Hepatocyte (in vitro differentiated cells): ENCODE results near the gene TMEM225B. TPM values are rescaled to one million over a fixed set of nuclear protein-coding genes. Genes with fewer than 3 reads are reported as not detected.

Experiments used
- DNase-seq: peaks from one replicate; pipeline ENCODE4 v3.0.0-alpha.2; 2016; ENCODE audit warnings: low spot score
- H2AFZ ChIP-seq: fragments of 200-600 bp; sonication (generic); 2 replicates; pipeline ENCODE4 v1.6.0; 2016; ENCODE audit warnings: antibody characterized with exemption, mild to moderate bottlenecking
- H3K27ac ChIP-seq: fragments of 200-600 bp; sonication (generic); 2 replicates; pipeline ENCODE4 v1.5.1; 2016; ENCODE audit warnings: mild to moderate bottlenecking
- H3K27me3 ChIP-seq: fragments of 200-600 bp; sonication (generic); 2 replicates; pipeline ENCODE4 v1.6.1; 2016
- H3K36me3 ChIP-seq: fragments of 200-600 bp; sonication (generic); replicated peaks from 2 replicates; pipeline ENCODE4 v1.5.1; 2016; ENCODE audit warnings: low read depth; ENCODE audit not compliant: insufficient read depth
- H3K4me1 ChIP-seq: fragments of 200-600 bp; sonication (generic); 2 replicates; pipeline ENCODE4 v1.5.1; 2016; ENCODE audit warnings: mild to moderate bottlenecking, moderate library complexity; ENCODE audit not compliant: insufficient read depth
- H3K4me2 ChIP-seq: fragments of 200-600 bp; sonication (generic); 2 replicates; pipeline ENCODE4 v1.6.0; 2016
- H3K4me3 ChIP-seq: fragments of 200-600 bp; sonication (generic); 2 replicates; pipeline ENCODE4 v1.5.1; 2016; ENCODE audit warnings: mild to moderate bottlenecking
- H3K79me2 ChIP-seq: fragments of 200-600 bp; sonication (generic); 2 replicates; pipeline ENCODE4 v1.6.0; 2017; ENCODE audit warnings: mild to moderate bottlenecking
- H3K9me2 ChIP-seq: fragments of 200-600 bp; sonication (generic); replicated peaks from 2 replicates; pipeline ENCODE4 v1.6.0; 2017; ENCODE audit warnings: mild to moderate bottlenecking; ENCODE audit not compliant: insufficient read depth
- H3K9me3 ChIP-seq: fragments of 200-600 bp; sonication (generic); 2 replicates; pipeline ENCODE4 v1.5.1; 2016; ENCODE audit warnings: low read depth, mild to moderate bottlenecking
- H4K20me1 ChIP-seq: fragments of 200-600 bp; sonication (generic); 2 replicates; pipeline ENCODE4 v1.6.0; 2016; ENCODE audit warnings: mild to moderate bottlenecking; ENCODE audit not compliant: insufficient read depth, poor library complexity, severe bottlenecking
- EZH2 ChIP-seq: fragments of 200-600 bp; sonication (generic); IDR thresholded peaks from 2 replicates; pipeline ENCODE4 v1.6.1; 2016; ENCODE audit warnings: antibody characterized with exemption, mild to moderate bottlenecking, borderline replicate concordance
- EZH2phosphoT487 ChIP-seq: fragments of 200-600 bp; sonication (generic); IDR thresholded peaks from one replicate; pipeline ENCODE4 v1.6.1; 2018; ENCODE audit warnings: antibody characterized with exemption, mild to moderate bottlenecking, low read depth, moderate library complexity; ENCODE audit not compliant: unreplicated experiment, severe bottlenecking
- WGBS: methylation state at CpG from one replicate; pipeline ENCODE4 v1.1.6; 2016; ENCODE audit warnings: low lambda C conversion rate; ENCODE audit errors: missing lambda C conversion rate; 5-methylcytosine and 5-hydroxymethylcytosine counted together
- polyA plus RNA-seq: library from polyadenylated mRNA; unstranded; fragments of >200 nt; fragmentation: Nextera tagmentation; extraction: Ambion mirVana; gene quantifications from 2 replicates; pipeline ENCODE4 v1.2.1, GENCODE V29; 2016
- total RNA-seq: library from RNA; depleted of rRNA; stranded (reverse); fragments of >200 nt; gene quantifications from 2 replicates; pipeline ENCODE4 v1.2.3, GENCODE V29; 2014
- TF ChIP-seq, protein P1 (sequence below): fragments of 200-600 bp; sonication (generic); IDR thresholded peaks from 2 replicates; pipeline ENCODE4 v1.5.1; 2016; ENCODE audit warnings: antibody characterized with exemption, mild to moderate bottlenecking; ENCODE audit not compliant: poor library complexity

TMEM225B gene
- total and polyA plus RNA-seq, 2 experiments from 2014 or later, result 0.12 to 0.20 TPM

DNA sequence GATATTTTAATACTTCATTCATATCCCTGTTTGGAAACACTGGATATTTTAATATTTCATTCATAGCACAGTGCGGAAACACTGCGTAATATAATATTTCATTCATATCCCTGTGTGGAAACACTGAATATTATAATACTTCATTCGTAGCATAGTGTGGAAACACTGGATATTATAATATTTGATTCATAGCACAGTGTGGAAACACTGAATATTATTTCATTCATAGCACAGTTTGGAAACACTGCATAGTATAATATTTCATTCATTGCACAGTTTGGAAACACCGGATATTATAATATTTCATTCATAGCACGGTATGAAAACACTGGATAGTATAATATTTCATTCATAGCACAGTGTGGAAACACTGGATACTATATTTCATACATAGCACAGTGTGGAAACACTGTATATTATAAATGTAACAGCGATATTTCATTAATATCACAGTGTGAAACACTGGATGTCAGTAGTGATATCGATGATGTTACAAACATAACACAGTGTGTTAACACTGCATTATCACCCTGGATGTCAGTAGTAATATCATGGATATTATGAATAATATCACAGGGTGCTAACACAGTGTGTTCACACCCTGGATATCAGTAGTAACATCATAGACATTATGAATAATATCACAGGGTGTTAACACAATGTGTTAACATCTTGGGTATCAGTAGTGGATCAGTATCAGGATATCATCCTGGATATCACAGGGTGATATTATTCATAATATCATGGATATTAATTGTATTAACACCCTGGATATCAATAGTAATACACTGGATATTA, 2.9 kb upstream of the TMEM225B start:
- WGBS, result 84% methylated on average over 7 of the region's 7 CpGs

DNA sequence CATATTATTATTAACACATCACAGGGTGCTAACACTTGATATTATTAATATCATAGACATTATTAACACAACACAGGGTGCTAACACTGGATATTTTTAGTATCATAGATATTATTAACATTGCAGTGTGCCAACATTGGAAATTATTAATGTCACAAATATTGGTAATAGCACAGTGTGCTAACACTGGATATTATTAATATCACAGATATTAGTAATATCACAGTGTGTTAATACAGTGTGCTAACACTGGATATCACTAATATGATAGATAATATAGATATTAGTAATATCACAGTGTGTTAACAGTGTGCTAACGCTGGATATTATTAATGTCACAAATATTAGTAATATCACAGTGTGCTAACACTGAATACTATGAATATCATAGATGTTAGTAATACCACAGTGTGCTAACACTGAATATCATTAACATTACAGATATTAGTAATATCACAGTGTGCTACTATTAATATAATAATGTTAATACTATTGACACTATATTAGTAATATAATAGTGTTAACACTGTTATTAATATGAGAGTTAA, 1.6 kb upstream of the TMEM225B start:
- TF ChIP-seq EZH2 (no peak), EZH2phosphoT487 (no peak)
- TF ChIP-seq, protein P1, sequence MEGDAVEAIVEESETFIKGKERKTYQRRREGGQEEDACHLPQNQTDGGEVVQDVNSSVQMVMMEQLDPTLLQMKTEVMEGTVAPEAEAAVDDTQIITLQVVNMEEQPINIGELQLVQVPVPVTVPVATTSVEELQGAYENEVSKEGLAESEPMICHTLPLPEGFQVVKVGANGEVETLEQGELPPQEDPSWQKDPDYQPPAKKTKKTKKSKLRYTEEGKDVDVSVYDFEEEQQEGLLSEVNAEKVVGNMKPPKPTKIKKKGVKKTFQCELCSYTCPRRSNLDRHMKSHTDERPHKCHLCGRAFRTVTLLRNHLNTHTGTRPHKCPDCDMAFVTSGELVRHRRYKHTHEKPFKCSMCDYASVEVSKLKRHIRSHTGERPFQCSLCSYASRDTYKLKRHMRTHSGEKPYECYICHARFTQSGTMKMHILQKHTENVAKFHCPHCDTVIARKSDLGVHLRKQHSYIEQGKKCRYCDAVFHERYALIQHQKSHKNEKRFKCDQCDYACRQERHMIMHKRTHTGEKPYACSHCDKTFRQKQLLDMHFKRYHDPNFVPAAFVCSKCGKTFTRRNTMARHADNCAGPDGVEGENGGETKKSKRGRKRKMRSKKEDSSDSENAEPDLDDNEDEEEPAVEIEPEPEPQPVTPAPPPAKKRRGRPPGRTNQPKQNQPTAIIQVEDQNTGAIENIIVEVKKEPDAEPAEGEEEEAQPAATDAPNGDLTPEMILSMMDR, result no peak
- H4K20me1 ChIP-seq, result no peaks in the 10 kb centered on the region
- H3K36me3 ChIP-seq, result no peaks in the 10 kb centered on the region
- DNase-seq, result no peak
- no peak overlapping the region for H3K4me2 ChIP-seq
- 91% methylated on average over 1 of the region's 1 CpG for WGBS
- H3K27me3 ChIP-seq, result no peaks in the 10 kb centered on the region
- no peaks in the 10 kb centered on the region for H3K79me2 ChIP-seq
- no peak overlapping the region for H3K4me3 ChIP-seq
- no peaks in the 10 kb centered on the region for H3K4me1 ChIP-seq
- no peak overlapping the region for H3K27ac ChIP-seq
- no peak overlapping the region for H2AFZ ChIP-seq
- no peaks in the 10 kb centered on the region for H3K9me3 ChIP-seq
- H3K9me2 ChIP-seq, result no peaks in the 10 kb centered on the region

More for the DNA sequence above, 2.9 kb upstream of the TMEM225B start:
- TF ChIP-seq, protein P1, result no peak
- no peak for TF ChIP-seq EZH2phosphoT487
- no peak for TF ChIP-seq EZH2
- no peaks in the 10 kb centered on the region for H4K20me1 ChIP-seq
- H3K9me2 ChIP-seq, result no peaks in the 10 kb centered on the region
- H3K4me2 ChIP-seq, result no peak overlapping the region
- no peaks in the 10 kb centered on the region for H3K4me1 ChIP-seq
- H3K4me3 ChIP-seq, result no peak overlapping the region
- no peaks in the 10 kb centered on the region for H3K36me3 ChIP-seq
- no peaks in the 10 kb centered on the region for H3K79me2 ChIP-seq
- H3K27me3 ChIP-seq, result no peaks in the 10 kb centered on the region
- H3K27ac ChIP-seq, result no peak overlapping the region
- H3K9me3 ChIP-seq, result no peaks in the 10 kb centered on the region
- DNase-seq, result no peak
- H2AFZ ChIP-seq, result no peak overlapping the region

DNA sequence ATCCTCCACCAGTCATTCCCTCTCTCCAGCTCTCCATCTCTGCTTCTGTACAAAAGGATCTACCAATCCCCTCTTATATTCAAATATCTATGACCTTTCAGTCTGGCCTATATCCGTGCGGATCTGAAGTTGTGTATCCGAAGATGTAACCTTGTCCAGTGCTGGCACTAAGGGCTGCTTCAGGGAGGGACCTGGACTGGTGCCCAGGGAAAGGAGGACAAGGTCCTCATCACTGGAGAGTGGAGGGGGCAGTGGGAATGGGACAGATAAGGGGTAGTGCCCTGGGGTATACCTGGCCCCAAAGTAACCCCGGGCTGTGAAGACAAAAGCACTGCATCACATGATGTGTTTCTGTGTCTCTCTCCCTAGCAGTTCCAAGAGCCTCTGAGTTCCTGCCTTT, 1.8 kb downstream of the TMEM225B start:
- no peak overlapping the region for H3K4me2 ChIP-seq
- WGBS, result 92% methylated on average over 4 of the region's 4 CpGs

More for the DNA sequence above, 1.8 kb downstream of the TMEM225B start:
- Histone ChIP-seq H3K9me2 (no peaks in the 10 kb centered on the region), H3K79me2 (no peaks in the 10 kb centered on the region), H3K36me3 (no peaks in the 10 kb centered on the region), H3K9me3 (no peaks in the 10 kb centered on the region), H3K27me3 (no peaks in the 10 kb centered on the region), H3K4me3 (no peak overlapping the region), H4K20me1 (no peaks in the 10 kb centered on the region), H3K27ac (no peak overlapping the region), H2AFZ (no peak overlapping the region), H3K4me1 (no peaks in the 10 kb centered on the region)
- DNase-seq, result no peak
- TF ChIP-seq EZH2, result no peak
- TF ChIP-seq EZH2phosphoT487, result no peak
- TF ChIP-seq, protein P1, result no peak
